Thyroid gland (tissue), 4 donors: ENCODE data around the gene UBE2D1.

Experiments used
- POLR2A ChIP-seq, 2 donors: fragments of 450-650 bp; IDR thresholded peaks; one replicate each; pipeline ENCODE4 v1.6.1; 2017; ENCODE audit warnings: antibody characterized with exemption in 2 of 2, mild to moderate bottlenecking in 2 of 2, moderate library complexity in 1 of 2
- TF ChIP-seq, protein P1 (sequence below), 6 experiments: fragments of 200-600 bp in 3 of 6; fragments of 450-650 bp in 3 of 6; sonication (generic) in 3 of 6; IDR thresholded peaks; one replicate each; pipeline ENCODE4 v1.5.1; 2016 to 2019; ENCODE audit warnings: antibody characterized with exemption in 6 of 6, mild to moderate bottlenecking in 2 of 6, inconsistent platforms in 1 of 6, moderate library complexity in 1 of 6

DNA sequence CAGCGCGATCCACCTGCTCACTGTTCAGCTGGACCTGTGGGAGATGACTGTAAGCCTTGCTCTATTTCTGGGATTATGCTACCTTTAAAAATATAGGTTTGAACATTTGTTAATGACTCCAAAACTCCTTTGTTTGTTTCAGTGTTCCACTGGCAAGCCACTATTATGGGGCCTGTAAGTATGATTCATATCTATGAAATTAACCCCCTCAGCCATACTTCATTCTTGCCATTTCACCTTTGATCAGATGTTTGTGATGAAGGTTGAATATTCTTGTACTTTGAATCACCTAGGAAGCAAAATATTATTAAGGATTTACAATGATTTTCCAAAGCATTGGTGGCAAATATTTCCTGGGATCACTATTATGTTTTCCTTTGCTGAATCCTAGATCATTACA lies 26.5 kb downstream of the UBE2D1 start:
- TF ChIP-seq, protein P1, sequence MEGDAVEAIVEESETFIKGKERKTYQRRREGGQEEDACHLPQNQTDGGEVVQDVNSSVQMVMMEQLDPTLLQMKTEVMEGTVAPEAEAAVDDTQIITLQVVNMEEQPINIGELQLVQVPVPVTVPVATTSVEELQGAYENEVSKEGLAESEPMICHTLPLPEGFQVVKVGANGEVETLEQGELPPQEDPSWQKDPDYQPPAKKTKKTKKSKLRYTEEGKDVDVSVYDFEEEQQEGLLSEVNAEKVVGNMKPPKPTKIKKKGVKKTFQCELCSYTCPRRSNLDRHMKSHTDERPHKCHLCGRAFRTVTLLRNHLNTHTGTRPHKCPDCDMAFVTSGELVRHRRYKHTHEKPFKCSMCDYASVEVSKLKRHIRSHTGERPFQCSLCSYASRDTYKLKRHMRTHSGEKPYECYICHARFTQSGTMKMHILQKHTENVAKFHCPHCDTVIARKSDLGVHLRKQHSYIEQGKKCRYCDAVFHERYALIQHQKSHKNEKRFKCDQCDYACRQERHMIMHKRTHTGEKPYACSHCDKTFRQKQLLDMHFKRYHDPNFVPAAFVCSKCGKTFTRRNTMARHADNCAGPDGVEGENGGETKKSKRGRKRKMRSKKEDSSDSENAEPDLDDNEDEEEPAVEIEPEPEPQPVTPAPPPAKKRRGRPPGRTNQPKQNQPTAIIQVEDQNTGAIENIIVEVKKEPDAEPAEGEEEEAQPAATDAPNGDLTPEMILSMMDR (IDR thresholded peaks at IDR 0.05), result no peak
- no peak for TF ChIP-seq POLR2A (IDR thresholded peaks at IDR 0.05)
